Sciatic nerve (tissue), 2 donors: ENCODE data around the gene TTC19. TPM values are rescaled to one million over a fixed set of nuclear protein-coding genes. Genes with fewer than 3 reads are reported as not detected.
"Not testable (repeated sequence)": the region's sequence is repeated elsewhere in the genome, so short reads cannot be mapped to it uniquely, and the experiment has no call there.

ENCODE experiments used
- ATAC-seq: fragments of 200-7000 bp; cut with Tn5 transposase; one replicate; pipeline ENCODE4 v1.9.1; 2020; ENCODE audit warnings: mild to moderate bottlenecking, moderate library complexity
- DNase-seq: peaks from one replicate; pipeline ENCODE4 v3.0.0-alpha.2; 2020; ENCODE audit warnings: low spot score
- intact Hi-C: fragments of 100-400 bp; cut with DNase I; formaldehyde crosslinking; loops from one replicate; pipeline ENCODE4 v1.14.2; 2022
- total RNA-seq: library from RNA; stranded (reverse); fragmentation: NEBNext Ultra II Directional; extraction: Animal tissue kit (Norgen Biotek cat#: 25700); gene quantifications from one replicate; pipeline ENCODE4 v1.2.1, GENCODE V29; 2021
- donor health status: DM: no; HTN: no; CAD: no.
- donor health status: DM: no; HTN: no; CAD: no.

The TTC19 gene
- total RNA-seq, 1 donor from 2014 or later, result 32.9 TPM

GRCh38 chr17:15971098-15971678, 28.4 kb upstream of the TTC19 start:
- intact Hi-C loops, result no loop called here
- ATAC-seq, result no peak
- no peak for DNase-seq

GRCh38 chr17:15971882-15972281, 27.7 kb upstream of the TTC19 start:
- intact Hi-C loops, result no loop called here
- ATAC-seq (no peak), DNase-seq (no peak)

- intact Hi-C loops, result no loop called here
- DNase-seq (no peak), ATAC-seq (no peak)
Measured at GRCh38 chr17:15972497-15972951, 27.1 kb upstream of the TTC19 start.

- no peak for ATAC-seq
- intact Hi-C loops, result no loop called here
- no peak for DNase-seq
Measured at GRCh38 chr17:15973016-15973415, 26.6 kb upstream of the TTC19 start.

GRCh38 chr17:15973834-15974233, 25.8 kb upstream of the TTC19 start:
- ATAC-seq (no peak), DNase-seq (no peak)
- intact Hi-C loops, result no loop called here

GRCh38 chr17:15977894-15978293, 21.7 kb upstream of the TTC19 start:
- DNase-seq, result no peak
- ATAC-seq, result no peak
- intact Hi-C loops, result no loop called here

GRCh38 chr17:15978606-15979005, 21.0 kb upstream of the TTC19 start:
- DNase-seq, result no peak
- ATAC-seq, result no peak
- intact Hi-C loops, result no loop called here

GRCh38 chr17:15979013-15979412, 20.6 kb upstream of the TTC19 start:
- intact Hi-C loops, result not testable (repeated sequence)

GRCh38 chr17:15981208-15981607, 18.4 kb upstream of the TTC19 start:
- no peak for DNase-seq
- ATAC-seq, result no peak
- intact Hi-C loops, result no loop called here

More at GRCh38 chr17:15979013-15979412, 20.6 kb upstream of the TTC19 start:
- not testable (repeated sequence) for DNase-seq, ATAC-seq

GRCh38 chr17:15981646-15982580, 17.7 kb upstream of the TTC19 start:
- intact Hi-C loops, result no loop called here
- DNase-seq, result no peak
- ATAC-seq, result no peak

GRCh38 chr17:15996322-15996721, 3.3 kb upstream of the TTC19 start:
- no peak for DNase-seq
- no peak for ATAC-seq
- intact Hi-C loops, result no loop called here

GRCh38 chr17:15998031-15998562, 1.5 kb upstream of the TTC19 start:
- ATAC-seq (no peak), DNase-seq (no peak)
- intact Hi-C loops, result no loop called here

GRCh38 chr17:15999974-16000827, 577 bp downstream of the TTC19 start:
- intact Hi-C loops, result no loop called here
- ATAC-seq, result peak; percentile 5
- peak; percentile 68 for DNase-seq

- intact Hi-C loops, result no loop called here
- DNase-seq, result no peak
- no peak for ATAC-seq
Measured at GRCh38 chr17:16001226-16001897, 1.7 kb downstream of the TTC19 start.

GRCh38 chr17:16002708-16003260, 3.2 kb downstream of the TTC19 start:
- intact Hi-C loops, result no loop called here
- DNase-seq (no peak), ATAC-seq (no peak)

GRCh38 chr17:16003841-16004240, 4.2 kb downstream of the TTC19 start:
- intact Hi-C loops, result no loop called here
- DNase-seq (no peak), ATAC-seq (no peak)

- ATAC-seq (no peak), DNase-seq (no peak)
- intact Hi-C loops, result no loop called here
Measured at GRCh38 chr17:16005636-16006035, 6.0 kb downstream of the TTC19 start.

GRCh38 chr17:16007439-16007838, 7.8 kb downstream of the TTC19 start:
- DNase-seq, result no peak
- no peak for ATAC-seq
- intact Hi-C loops, result no loop called here
